Type B pancreatic cell (in vitro differentiated cells): ENCODE results near the gene ANGEL1. TPM values are rescaled to one million over a fixed set of nuclear protein-coding genes. Genes with fewer than 3 reads are reported as not detected.

Experiments used
- DNase-seq: peaks from one replicate; pipeline ENCODE4 v3.0.0; 2021; ENCODE audit warnings: mixed read lengths; ENCODE audit not compliant: unreplicated experiment; ENCODE audit errors: extremely low spot score
- H3K27ac Mint-ChIP-seq: 2 replicates; pipeline ENCODE4 v1.8.0; 2021; ENCODE audit warnings: mild to moderate bottlenecking, mixed read lengths
- H3K27me3 Mint-ChIP-seq: 2 replicates; pipeline ENCODE4 v1.8.0; 2021; ENCODE audit warnings: mixed read lengths
- H3K36me3 Mint-ChIP-seq: 2 replicates; pipeline ENCODE4 v1.8.0; 2021; ENCODE audit warnings: mixed read lengths
- H3K4me1 Mint-ChIP-seq: one replicate; pipeline ENCODE4 v1.8.0; 2021; ENCODE audit warnings: mixed read lengths; ENCODE audit not compliant: unreplicated experiment
- H3K4me3 Mint-ChIP-seq: 2 replicates; pipeline ENCODE4 v1.8.0; 2021; ENCODE audit warnings: mild to moderate bottlenecking, mixed read lengths
- H3K9me3 Mint-ChIP-seq: 2 replicates; pipeline ENCODE4 v1.8.0; 2021; ENCODE audit warnings: mixed read lengths
- total RNA-seq: library from RNA; stranded (reverse); gene quantifications from 2 replicates; pipeline ENCODE4 v1.2.1, GENCODE V29; 2021; ENCODE audit warnings: low replicate concordance
- TF ChIP-seq, protein P1 (sequence below): fragments of 200-600 bp; sonication (generic); conservative IDR thresholded peaks from 2 replicates; pipeline ENCODE4 v1.5.0; 2021; ENCODE audit warnings: antibody characterized with exemption, mild to moderate bottlenecking

Gene ANGEL1
- total RNA-seq, 1 donor from 2014 or later = 28.4 TPM

DNA sequence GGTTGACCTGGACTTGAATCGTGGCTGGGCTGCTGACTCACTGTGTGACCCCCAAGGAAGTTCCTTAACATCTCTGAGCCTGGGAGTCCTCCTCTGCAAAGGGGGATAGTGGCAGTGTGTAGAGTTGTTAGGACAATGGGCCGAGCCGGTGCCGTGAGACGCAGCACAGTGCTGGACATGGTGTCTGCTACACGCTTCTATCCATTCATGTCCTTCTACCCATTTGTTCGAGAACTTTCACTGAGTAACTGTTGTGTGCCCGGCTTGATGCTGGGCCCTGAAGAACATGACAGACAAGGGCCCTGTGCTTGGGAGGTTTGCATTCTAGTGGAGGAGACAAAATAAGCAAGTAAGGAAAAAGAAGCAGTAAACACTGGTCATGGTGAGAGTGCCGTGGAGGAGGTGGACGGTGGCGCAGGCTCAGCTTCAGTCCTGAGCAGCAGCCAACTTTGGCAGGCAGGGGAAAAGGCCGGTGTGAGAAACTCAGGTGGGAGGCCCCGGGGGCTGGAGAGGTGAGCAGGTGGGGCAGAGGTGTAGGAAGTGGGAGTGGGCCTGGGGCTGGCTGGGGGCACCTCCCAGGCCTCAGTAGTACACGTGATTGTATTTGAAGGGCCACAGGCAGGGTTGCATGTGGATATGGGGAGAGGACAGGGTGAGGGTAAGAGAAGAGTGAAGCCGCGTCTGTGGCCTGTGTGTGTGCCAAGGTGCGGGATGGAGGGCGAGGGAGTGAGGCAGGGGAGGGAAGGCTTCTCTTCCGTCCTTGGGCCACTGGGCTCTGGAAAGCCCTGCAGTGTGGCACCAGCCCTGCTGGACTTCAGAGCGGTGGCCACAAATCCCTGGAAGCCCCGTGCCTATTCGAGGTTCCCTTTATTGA is 37.6 kb downstream of the ANGEL1 start:
- H3K27me3 Mint-ChIP-seq = no peaks in the 10 kb centered on the region
- TF ChIP-seq, protein P1, sequence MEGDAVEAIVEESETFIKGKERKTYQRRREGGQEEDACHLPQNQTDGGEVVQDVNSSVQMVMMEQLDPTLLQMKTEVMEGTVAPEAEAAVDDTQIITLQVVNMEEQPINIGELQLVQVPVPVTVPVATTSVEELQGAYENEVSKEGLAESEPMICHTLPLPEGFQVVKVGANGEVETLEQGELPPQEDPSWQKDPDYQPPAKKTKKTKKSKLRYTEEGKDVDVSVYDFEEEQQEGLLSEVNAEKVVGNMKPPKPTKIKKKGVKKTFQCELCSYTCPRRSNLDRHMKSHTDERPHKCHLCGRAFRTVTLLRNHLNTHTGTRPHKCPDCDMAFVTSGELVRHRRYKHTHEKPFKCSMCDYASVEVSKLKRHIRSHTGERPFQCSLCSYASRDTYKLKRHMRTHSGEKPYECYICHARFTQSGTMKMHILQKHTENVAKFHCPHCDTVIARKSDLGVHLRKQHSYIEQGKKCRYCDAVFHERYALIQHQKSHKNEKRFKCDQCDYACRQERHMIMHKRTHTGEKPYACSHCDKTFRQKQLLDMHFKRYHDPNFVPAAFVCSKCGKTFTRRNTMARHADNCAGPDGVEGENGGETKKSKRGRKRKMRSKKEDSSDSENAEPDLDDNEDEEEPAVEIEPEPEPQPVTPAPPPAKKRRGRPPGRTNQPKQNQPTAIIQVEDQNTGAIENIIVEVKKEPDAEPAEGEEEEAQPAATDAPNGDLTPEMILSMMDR = no peak
- no peaks in the 10 kb centered on the region for H3K36me3 Mint-ChIP-seq
- H3K4me3 Mint-ChIP-seq = no peak overlapping the region
- no peaks in the 10 kb centered on the region for H3K9me3 Mint-ChIP-seq
- H3K4me1 Mint-ChIP-seq = peaks cover 13% of the 10 kb centered on the region
- peak; percentile 65 for DNase-seq
- H3K27ac Mint-ChIP-seq = no peak overlapping the region

- no peak overlapping the region for H3K27ac Mint-ChIP-seq
- no peak overlapping the region for H3K4me3 Mint-ChIP-seq
- no peaks in the 10 kb centered on the region for H3K36me3 Mint-ChIP-seq
- no peaks in the 10 kb centered on the region for H3K9me3 Mint-ChIP-seq
- peak; percentile 44 for DNase-seq
- peaks cover 11% of the 10 kb centered on the region for H3K4me1 Mint-ChIP-seq
- TF ChIP-seq, protein P1 = no peak
- H3K27me3 Mint-ChIP-seq = no peaks in the 10 kb centered on the region
These were observed 38.5 kb downstream of the ANGEL1 start for GRCh38 chr14:76773956-76774820.

- Mint-ChIP-seq H3K27me3 (no peaks in the 10 kb centered on the region), H3K4me1 (peaks cover 12% of the 10 kb centered on the region), H3K4me3 (no peak overlapping the region), H3K36me3 (no peaks in the 10 kb centered on the region), H3K27ac (no peak overlapping the region), H3K9me3 (no peaks in the 10 kb centered on the region)
- DNase-seq = peak; percentile 29
- TF ChIP-seq, protein P1 = no peak
These were observed 39.3 kb downstream of the ANGEL1 start for GRCh38 chr14:76773188-76773885.

DNA sequence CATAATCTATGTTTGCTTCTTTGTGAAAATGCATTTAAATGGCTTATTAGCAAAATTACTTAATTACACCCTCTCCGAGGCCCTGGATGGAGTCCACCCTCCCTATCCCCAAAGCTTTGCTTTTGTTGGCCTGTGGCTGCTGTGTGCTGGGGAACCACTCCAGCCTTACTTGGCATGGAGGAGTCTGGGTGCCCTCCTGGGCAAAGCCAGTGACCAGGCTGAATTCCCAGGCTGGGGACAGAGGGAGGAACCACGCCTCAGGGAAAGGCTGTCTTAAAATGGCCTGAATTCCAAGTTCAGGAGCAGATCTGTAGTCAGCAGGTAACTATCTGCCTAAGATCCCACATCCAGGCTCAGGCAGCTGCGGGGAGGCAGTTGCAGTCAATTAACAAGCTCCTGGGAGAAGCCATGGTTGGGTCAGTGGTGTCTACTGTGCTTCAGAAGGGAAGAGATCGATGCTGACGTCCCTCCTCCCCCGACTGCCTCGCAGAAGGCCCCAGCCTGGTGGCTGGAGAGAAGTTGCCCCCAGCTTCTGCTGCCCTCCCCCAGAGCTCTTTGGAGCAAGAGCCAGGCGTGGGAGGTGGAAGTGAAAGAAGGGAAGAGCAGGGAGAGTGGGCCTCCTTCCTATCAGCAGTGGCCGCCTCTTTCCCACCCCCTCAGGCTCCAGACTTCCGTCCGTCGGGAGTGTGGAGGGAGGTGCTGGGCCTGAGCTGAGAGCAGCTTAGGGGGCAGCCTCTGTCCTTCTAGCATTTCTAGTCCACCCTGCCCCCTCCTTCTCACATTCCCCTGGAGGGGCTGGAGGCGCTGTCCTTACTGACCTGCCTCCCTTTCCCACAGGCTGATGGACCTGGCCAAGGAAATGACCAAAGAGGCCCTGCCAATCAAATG is 40.1 kb downstream of the ANGEL1 start:
- peak; percentile 64 for DNase-seq
- peak overlapping the region; percentile 11 for H3K4me3 Mint-ChIP-seq
- H3K27ac Mint-ChIP-seq = no peak overlapping the region
- H3K9me3 Mint-ChIP-seq = no peaks in the 10 kb centered on the region
- H3K27me3 Mint-ChIP-seq = no peaks in the 10 kb centered on the region
- TF ChIP-seq, protein P1 = no peak
- H3K36me3 Mint-ChIP-seq = no peaks in the 10 kb centered on the region
- H3K4me1 Mint-ChIP-seq = peaks cover 20% of the 10 kb centered on the region
